ENCODE results near the gene FOXJ3. TPM values are rescaled to one million over a fixed set of nuclear protein-coding genes. Genes with fewer than 3 reads are reported as not detected.
"Not testable (repeated sequence)": the region's sequence is repeated elsewhere in the genome, so short reads cannot be mapped to it uniquely, and the experiment has no call there.

FOXJ3 gene
- total and polyA plus RNA-seq, 2 experiments from 2014 or later, result 19.0 to 39.0 TPM

GRCh38 chr1:42210421-42211133 is 124.5 kb downstream of the FOXJ3 start:
- no peak overlapping the region for H3K27ac ChIP-seq
- H3K9me2 ChIP-seq (replicated peaks; ENCODE audit: insufficient read depth), result no peaks in the 10 kb centered on the region
- no peaks in the 10 kb centered on the region for H3K9me3 ChIP-seq (ENCODE audit: low read depth)
- DNase-seq (ENCODE audit: low spot score), result no peak
- peaks cover 8% of the 10 kb centered on the region for H3K4me1 ChIP-seq (ENCODE audit: insufficient read depth)
- peaks cover 5% of the 10 kb centered on the region for H4K20me1 ChIP-seq (ENCODE audit: insufficient read depth, poor library complexity, severe bottlenecking)
- H2AFZ ChIP-seq, result no peak overlapping the region
- no peak for TF ChIP-seq CTCF (IDR thresholded peaks at IDR 0.05; ENCODE audit: poor library complexity)
- no peak for TF ChIP-seq EZH2phosphoT487 (IDR thresholded peaks at IDR 0.05; ENCODE audit: low read depth, severe bottlenecking, unreplicated experiment)
- TF ChIP-seq EZH2 (IDR thresholded peaks at IDR 0.05; ENCODE audit: borderline replicate concordance), result no peak
- peaks cover 71% of the 10 kb centered on the region for H3K79me2 ChIP-seq
- no peaks in the 10 kb centered on the region for H3K27me3 ChIP-seq
- WGBS (ENCODE audit: low lambda C conversion rate, missing lambda C conversion rate), result 96% methylated on average over 6 of the region's 6 CpGs
- no peak overlapping the region for H3K4me2 ChIP-seq
- no peaks in the 10 kb centered on the region for H3K36me3 ChIP-seq (replicated peaks; ENCODE audit: insufficient read depth, low read depth)
- no peak overlapping the region for H3K4me3 ChIP-seq

GRCh38 chr1:42209526-42210251 is 125.3 kb downstream of the FOXJ3 start:
- H3K4me1 ChIP-seq (ENCODE audit: insufficient read depth), result peaks cover 8% of the 10 kb centered on the region
- no peaks in the 10 kb centered on the region for H3K9me3 ChIP-seq (ENCODE audit: low read depth)
- no peak overlapping the region for H3K4me3 ChIP-seq
- no peaks in the 10 kb centered on the region for H3K27me3 ChIP-seq
- peaks cover 79% of the 10 kb centered on the region for H3K79me2 ChIP-seq
- no peak overlapping the region for H3K4me2 ChIP-seq
- DNase-seq (ENCODE audit: low spot score), result no peak
- peaks cover 5% of the 10 kb centered on the region for H4K20me1 ChIP-seq (ENCODE audit: insufficient read depth, poor library complexity, severe bottlenecking)
- 70% methylated on average over 6 of the region's 6 CpGs for WGBS (ENCODE audit: low lambda C conversion rate, missing lambda C conversion rate)
- H3K36me3 ChIP-seq (replicated peaks; ENCODE audit: insufficient read depth, low read depth), result no peaks in the 10 kb centered on the region
- TF ChIP-seq EZH2phosphoT487 (IDR thresholded peaks at IDR 0.05; ENCODE audit: low read depth, severe bottlenecking, unreplicated experiment), result no peak
- no peak for TF ChIP-seq CTCF (IDR thresholded peaks at IDR 0.05; ENCODE audit: poor library complexity)
- TF ChIP-seq EZH2 (IDR thresholded peaks at IDR 0.05; ENCODE audit: borderline replicate concordance), result no peak
- H2AFZ ChIP-seq, result no peak overlapping the region
- H3K9me2 ChIP-seq (replicated peaks; ENCODE audit: insufficient read depth), result no peaks in the 10 kb centered on the region
- H3K27ac ChIP-seq, result no peak overlapping the region

- H3K4me3 ChIP-seq; H3K27ac ChIP-seq; H3K4me2 ChIP-seq; H4K20me1 ChIP-seq (ENCODE audit: insufficient read depth, poor library complexity, severe bottlenecking); H2AFZ ChIP-seq; H3K9me3 ChIP-seq (ENCODE audit: low read depth); H3K4me1 ChIP-seq (ENCODE audit: insufficient read depth); H3K9me2 ChIP-seq (replicated peaks; ENCODE audit: insufficient read depth); DNase-seq (ENCODE audit: low spot score); H3K36me3 ChIP-seq (replicated peaks; ENCODE audit: insufficient read depth, low read depth); H3K27me3 ChIP-seq: not testable (repeated sequence)
- WGBS (ENCODE audit: low lambda C conversion rate, missing lambda C conversion rate), result 99% methylated on average over 2 of the region's 2 CpGs
- H3K79me2 ChIP-seq, result peaks cover 60% of the 10 kb centered on the region
These were observed 128.1 kb downstream of the FOXJ3 start for GRCh38 chr1:42206930-42207329.

GRCh38 chr1:42206164-42206563 is 128.9 kb downstream of the FOXJ3 start:
- no peak overlapping the region for H2AFZ ChIP-seq
- 64% methylated on average over 3 of the region's 3 CpGs for WGBS (ENCODE audit: low lambda C conversion rate, missing lambda C conversion rate)
- H3K27me3 ChIP-seq, result no peaks in the 10 kb centered on the region
- peak overlapping the region; percentile 18 for H3K27ac ChIP-seq
- no peak overlapping the region for H3K4me2 ChIP-seq
- peak; percentile 19 for DNase-seq (ENCODE audit: low spot score)
- H3K4me1 ChIP-seq (ENCODE audit: insufficient read depth), result no peaks in the 10 kb centered on the region
- H3K36me3 ChIP-seq (replicated peaks; ENCODE audit: insufficient read depth, low read depth), result no peaks in the 10 kb centered on the region
- H3K9me3 ChIP-seq (ENCODE audit: low read depth), result no peaks in the 10 kb centered on the region
- H3K4me3 ChIP-seq, result no peak overlapping the region
- H3K9me2 ChIP-seq (replicated peaks; ENCODE audit: insufficient read depth), result no peaks in the 10 kb centered on the region
- TF ChIP-seq CTCF (IDR thresholded peaks at IDR 0.05; ENCODE audit: poor library complexity), result no peak
- H4K20me1 ChIP-seq (ENCODE audit: insufficient read depth, poor library complexity, severe bottlenecking), result peaks cover 5% of the 10 kb centered on the region
- peaks cover 52% of the 10 kb centered on the region for H3K79me2 ChIP-seq
